HCT116 (cell line): ENCODE data around the gene ERGIC1. TPM values are rescaled to one million over a fixed set of nuclear protein-coding genes. Genes with fewer than 3 reads are reported as not detected.

Source experiments
- ATAC-seq: fragments of 200-7000 bp; cut with Tn5 transposase; 2 replicates; pipeline ENCODE4 v1.9.1; 2020; ENCODE audit warnings: mild to moderate bottlenecking, moderate library complexity
- BruUV-seq: library from RNA; stranded (reverse); fragments of 400-500 nt; replicated peaks from 2 replicates; lab custom pipeline; 2021; lab: Mats Ljungman, UMichigan
- CTCF ChIA-PET: fragments of 300-600 bp; sonication (Branson Sonifier 250); formaldehyde crosslinking; loops from one replicate; lab custom pipeline; 2021; ENCODE audit warnings: antibody characterized with exemption; lab: Charles Lee
- POLR2A ChIA-PET: fragments of 300-600, 350-600 bp; sonication (Branson Sonifier 250); formaldehyde crosslinking; loops from one replicate; lab custom pipeline; 2021; ENCODE audit warnings: antibody characterized with exemption; lab: Charles Lee
- RAD21 ChIA-PET, 2 experiments: fragments of 300-600 bp; sonication (Branson Sonifier 250); formaldehyde crosslinking; loops; one replicate each; lab custom pipeline; 2023; ENCODE audit warnings: low total read pairs in 2 of 2; ENCODE audit not compliant: uncharacterized antibody in 2 of 2, unreplicated experiment in 2 of 2, low non-redundant PET in 1 of 2; lab: Charles Lee
- DNase-seq: peaks from one replicate; pipeline ENCODE4 v3.0.0-alpha.2; 2010; ENCODE audit warnings: low read depth, low spot score
- H2AFZ ChIP-seq: fragments of 200-600 bp; shearing (Covaris generic), sonication (generic); 2 replicates; pipeline ENCODE4 v1.6.1; 2017; ENCODE audit warnings: low read depth, mixed run types, mixed read lengths, antibody characterized with exemption, low read length; ENCODE audit not compliant: poor library complexity, severe bottlenecking
- H3K27ac ChIP-seq: 2 replicates; pipeline ENCODE4 v1.5.1; 2012; ENCODE audit warnings: low read depth, low read length
- H3K27me3 ChIP-seq: fragments of 200-600 bp; sonication (generic); 2 replicates; pipeline ENCODE4 v1.6.1; 2016; ENCODE audit warnings: mixed run types, low read length, mixed read lengths; ENCODE audit not compliant: insufficient read depth
- H3K36me3 ChIP-seq, 2 experiments: fragments of 200-500 bp in 1 of 2; fragments of 200-600 bp in 1 of 2; sonication (Bioruptor generic) in 1 of 2; sonication (generic) in 1 of 2; 2 replicates each; pipeline versions ENCODE4 v1.5.1 to v1.6.1; 2014 to 2016; ENCODE audit warnings: low read length in 2 of 2, inconsistent platforms in 1 of 2, mixed read lengths in 1 of 2, mixed run types in 1 of 2; ENCODE audit not compliant: insufficient read depth in 2 of 2, control insufficient read depth in 1 of 2
- H3K4me1 ChIP-seq, 2 experiments: fragments of 200-600 bp in 1 of 2; sonication (generic) in 1 of 2; 2 replicates each; pipeline versions ENCODE4 v1.5.1 to v1.6.1; 2012 to 2017; ENCODE audit warnings: low read length in 2 of 2, inconsistent platforms in 1 of 2, mild to moderate bottlenecking in 1 of 2, mixed read lengths in 1 of 2, mixed run types in 1 of 2, moderate library complexity in 1 of 2; ENCODE audit not compliant: insufficient read depth in 2 of 2, control insufficient read depth in 1 of 2
- H3K4me2 ChIP-seq: fragments of 200-600 bp; sonication (generic); 2 replicates; pipeline ENCODE4 v1.6.1; 2017; ENCODE audit warnings: mixed run types, low read length, mixed read lengths
- H3K4me3 ChIP-seq, 2 experiments: fragments of 200-600 bp in 1 of 2; sonication (generic) in 1 of 2; replicated peaks in 1 of 2; 2 replicates each; pipeline ENCODE4 v1.5.1; 2011 to 2016; ENCODE audit warnings: low read length in 2 of 2, control low read depth in 1 of 2, low read depth in 1 of 2, mild to moderate bottlenecking in 1 of 2, mixed read lengths in 1 of 2, mixed run types in 1 of 2
- H3K79me2 ChIP-seq: fragments of 200-600 bp; sonication (generic); 2 replicates; pipeline ENCODE4 v1.6.1; 2017; ENCODE audit warnings: mild to moderate bottlenecking, mixed run types, low read length, moderate library complexity, mixed read lengths; ENCODE audit not compliant: insufficient read depth
- H3K9ac ChIP-seq: fragments of 200-600 bp; sonication (generic); 2 replicates; pipeline ENCODE4 v1.6.1; 2016; ENCODE audit warnings: low read length, mixed read lengths
- H3K9me2 ChIP-seq: fragments of 200-600 bp; sonication (generic), shearing (Covaris generic); 2 replicates; pipeline ENCODE4 v1.6.1; 2017; ENCODE audit warnings: mixed run types, mild to moderate bottlenecking, moderate library complexity; ENCODE audit not compliant: insufficient read depth
- H3K9me3 ChIP-seq, 2 experiments: fragments of 200-500 bp in 1 of 2; fragments of 200-600 bp in 1 of 2; sonication (Bioruptor generic) in 1 of 2; sonication (generic) in 1 of 2; 2 replicates each; pipeline ENCODE4 v1.6.1; 2014 to 2017; ENCODE audit warnings: low read length in 2 of 2, mixed read lengths in 2 of 2, inconsistent platforms in 1 of 2, low read depth in 1 of 2, mild to moderate bottlenecking in 1 of 2, mixed run types in 1 of 2, moderate library complexity in 1 of 2; ENCODE audit not compliant: control insufficient read depth in 1 of 2, insufficient read depth in 1 of 2
- H4K20me1 ChIP-seq: fragments of 200-600 bp; sonication (generic), shearing (Covaris generic); 2 replicates; pipeline ENCODE4 v1.6.1; 2017; ENCODE audit warnings: mixed run types, mild to moderate bottlenecking, moderate library complexity; ENCODE audit not compliant: insufficient read depth
- CBX3 ChIP-seq: IDR thresholded peaks from 2 replicates; pipeline ENCODE4 v1.6.1; 2012; ENCODE audit warnings: low read depth
- CTCF ChIP-seq, 3 experiments: fragments of 200-600 bp in 1 of 3; sonication (generic) in 1 of 3; IDR thresholded peaks in 2 of 3; conservative IDR thresholded peaks in 1 of 3; 2 replicates each; pipeline ENCODE4 v1.5.1; 2012 to 2017; ENCODE audit warnings: low read depth in 2 of 3, low read length in 2 of 3, antibody characterized with exemption in 1 of 3, borderline replicate concordance in 1 of 3, control low read depth in 1 of 3, mild to moderate bottlenecking in 1 of 3, mixed read lengths in 1 of 3, mixed run types in 1 of 3, moderate library complexity in 1 of 3; ENCODE audit not compliant: insufficient read depth in 1 of 3
- ELF1 ChIP-seq: IDR thresholded peaks from 2 replicates; pipeline ENCODE4 v1.6.1; 2012; ENCODE audit warnings: low read depth, borderline replicate concordance
- EZH2 ChIP-seq: fragments of 200-600 bp; sonication (generic); IDR thresholded peaks from 2 replicates; pipeline ENCODE4 v1.6.1; 2017; ENCODE audit warnings: antibody characterized with exemption, mixed run types
- JUND ChIP-seq: IDR thresholded peaks from 2 replicates; pipeline ENCODE4 v1.6.1; 2012
- RAD21 ChIP-seq: IDR thresholded peaks from 2 replicates; pipeline ENCODE4 v1.6.1; 2012; ENCODE audit warnings: low read depth, mild to moderate bottlenecking
- SIN3A ChIP-seq: IDR thresholded peaks from 2 replicates; pipeline ENCODE4 v1.6.1; 2012; ENCODE audit warnings: low read depth
- SRF ChIP-seq: IDR thresholded peaks from 2 replicates; pipeline ENCODE4 v1.6.1; 2012; ENCODE audit warnings: low read depth
- ZFX ChIP-seq: fragments of 450-650 bp; IDR thresholded peaks from 2 replicates; pipeline ENCODE4 v1.6.1; 2017
- ZNF274 ChIP-seq: fragments of 200-500 bp; sonication (Bioruptor generic); IDR thresholded peaks from 2 replicates; pipeline ENCODE4 v1.6.1; 2014; ENCODE audit warnings: mild to moderate bottlenecking, low read depth, low read length, inconsistent platforms
- intact Hi-C: fragments of 100-400 bp; cut with micrococcal nuclease; formaldehyde crosslinking; loops from 2 replicates; pipeline ENCODE4 v1.10.0; 2022
- total RNA-seq: library from RNA; stranded (reverse); gene quantifications from one replicate; pipeline ENCODE4 v1.2.1, GENCODE V29; 2021; ENCODE audit not compliant: unreplicated experiment
- TF ChIP-seq, protein P1 (sequence below): IDR thresholded peaks from 2 replicates; pipeline ENCODE4 v1.6.1; 2011; ENCODE audit warnings: mild to moderate bottlenecking, low read length, moderate library complexity; ENCODE audit not compliant: insufficient replicate concordance; ENCODE audit errors: extremely low read depth

The ERGIC1 gene
- total RNA-seq, 1 experiment from 2014 or later, result 73.3 TPM

- TF ChIP-seq, protein P1, sequence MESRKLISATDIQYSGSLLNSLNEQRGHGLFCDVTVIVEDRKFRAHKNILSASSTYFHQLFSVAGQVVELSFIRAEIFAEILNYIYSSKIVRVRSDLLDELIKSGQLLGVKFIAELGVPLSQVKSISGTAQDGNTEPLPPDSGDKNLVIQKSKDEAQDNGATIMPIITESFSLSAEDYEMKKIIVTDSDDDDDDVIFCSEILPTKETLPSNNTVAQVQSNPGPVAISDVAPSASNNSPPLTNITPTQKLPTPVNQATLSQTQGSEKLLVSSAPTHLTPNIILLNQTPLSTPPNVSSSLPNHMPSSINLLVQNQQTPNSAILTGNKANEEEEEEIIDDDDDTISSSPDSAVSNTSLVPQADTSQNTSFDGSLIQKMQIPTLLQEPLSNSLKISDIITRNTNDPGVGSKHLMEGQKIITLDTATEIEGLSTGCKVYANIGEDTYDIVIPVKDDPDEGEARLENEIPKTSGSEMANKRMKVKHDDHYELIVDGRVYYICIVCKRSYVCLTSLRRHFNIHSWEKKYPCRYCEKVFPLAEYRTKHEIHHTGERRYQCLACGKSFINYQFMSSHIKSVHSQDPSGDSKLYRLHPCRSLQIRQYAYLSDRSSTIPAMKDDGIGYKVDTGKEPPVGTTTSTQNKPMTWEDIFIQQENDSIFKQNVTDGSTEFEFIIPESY, result no peak
- TF ChIP-seq JUND (no peak), CBX3 (no peak), RAD21 (no peak), SRF (no peak), ZFX (no peak), CTCF (IDR thresholded peaks at IDR 0.05 in 2 of 3, conservative IDR thresholded peaks at IDR 0.05 in 1 of 3; ENCODE audit: borderline replicate concordance in 1 of 3, insufficient read depth in 1 of 3, low read depth in 2 of 3, low read length in 2 of 3) (no peak), EZH2 (no peak), ZNF274 (no peak)
- TF ChIP-seq, all 23 proteins: peak for 0
These were observed 73.6 kb downstream of the ERGIC1 start (continued) for GRCh38 chr5:172907657-172908056.

- ATAC-seq (no peak), DNase-seq (no peak)
- intact Hi-C loops, result no loop called here
- no peak overlapping the region for H3K4me3 ChIP-seq
- no peak overlapping the region for H2AFZ ChIP-seq
- H3K36me3 ChIP-seq, result no peaks in the 10 kb centered on the region; a peak in 1 of 4 replicates
- H4K20me1 ChIP-seq, result no peaks in the 10 kb centered on the region
- H3K4me2 ChIP-seq, result no peak overlapping the region
- ChIA-PET CTCF (no interaction called here), POLR2A (no interaction called here), RAD21 (no interaction called here)
- no peak overlapping the region for H3K27ac ChIP-seq
- H3K9me3 ChIP-seq, result no peaks in the 10 kb centered on the region
- H3K27me3 ChIP-seq, result no peaks in the 10 kb centered on the region
- no TSS peak for BruUV-seq
- TF ChIP-seq SIN3A, result no peak
- no peak for TF ChIP-seq ELF1
- TF ChIP-seq JUND, result no peak
- TF ChIP-seq, protein P1, result no peak
- H3K4me1 ChIP-seq, result peaks cover 6 to 18% of the 10 kb centered on the region in 2 experiments; a peak in 3 of 4 replicates
- H3K79me2 ChIP-seq, result no peaks in the 10 kb centered on the region
- H3K9me2 ChIP-seq, result no peaks in the 10 kb centered on the region
- H3K9ac ChIP-seq, result no peak overlapping the region
These were observed 74.6 kb downstream of the ERGIC1 start for GRCh38 chr5:172908662-172909061.
